ENCODE measurements around the gene RERE.

Gene RERE

DNA sequence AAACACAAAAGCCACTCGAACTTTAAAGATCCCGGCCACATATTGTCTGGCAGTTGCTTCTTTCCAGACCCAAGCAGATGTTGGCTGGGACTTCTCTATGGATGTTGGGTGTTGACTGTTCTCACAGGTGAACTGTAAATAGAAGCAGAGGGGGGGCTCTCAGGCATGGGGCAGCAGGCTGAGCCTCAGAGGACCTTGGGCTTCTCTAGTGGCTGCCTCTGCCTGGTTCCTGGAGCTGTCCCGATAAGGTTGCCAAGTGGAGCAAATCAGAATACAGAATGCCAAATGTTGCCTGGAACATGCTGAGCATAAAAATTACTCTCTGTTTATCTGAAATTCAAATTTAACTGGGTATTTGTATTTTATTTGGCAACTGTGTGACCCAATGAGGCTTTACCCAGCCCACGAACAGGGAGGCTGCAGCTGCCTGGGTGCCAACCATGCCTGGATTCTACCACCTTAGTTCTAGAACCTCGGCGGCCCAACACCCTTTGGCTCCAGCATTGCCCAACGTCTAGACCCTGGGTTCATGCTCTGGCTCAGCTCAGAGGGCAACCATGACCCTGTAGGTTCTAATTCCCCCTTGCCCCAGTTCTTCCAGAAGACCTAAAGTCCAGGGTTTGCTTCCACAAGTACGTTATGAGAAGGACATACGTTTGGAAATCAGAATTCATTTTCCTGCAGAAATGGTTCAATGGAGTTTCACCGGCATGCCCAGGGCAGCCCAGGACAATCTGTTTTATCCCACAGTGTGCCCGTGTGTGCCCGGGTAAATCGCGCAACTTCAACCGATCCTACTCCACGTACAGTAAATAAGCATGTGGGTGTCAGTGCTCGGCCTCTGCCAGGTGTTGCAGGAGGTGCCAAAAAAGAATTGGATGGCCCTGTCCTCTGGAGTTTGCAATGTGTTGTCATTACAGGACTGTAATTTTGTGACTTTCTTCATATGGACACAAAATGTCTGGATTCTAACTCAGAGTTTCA lies 504.9 kb downstream of the RERE start:
- DNase-seq, result no peak

DNA sequence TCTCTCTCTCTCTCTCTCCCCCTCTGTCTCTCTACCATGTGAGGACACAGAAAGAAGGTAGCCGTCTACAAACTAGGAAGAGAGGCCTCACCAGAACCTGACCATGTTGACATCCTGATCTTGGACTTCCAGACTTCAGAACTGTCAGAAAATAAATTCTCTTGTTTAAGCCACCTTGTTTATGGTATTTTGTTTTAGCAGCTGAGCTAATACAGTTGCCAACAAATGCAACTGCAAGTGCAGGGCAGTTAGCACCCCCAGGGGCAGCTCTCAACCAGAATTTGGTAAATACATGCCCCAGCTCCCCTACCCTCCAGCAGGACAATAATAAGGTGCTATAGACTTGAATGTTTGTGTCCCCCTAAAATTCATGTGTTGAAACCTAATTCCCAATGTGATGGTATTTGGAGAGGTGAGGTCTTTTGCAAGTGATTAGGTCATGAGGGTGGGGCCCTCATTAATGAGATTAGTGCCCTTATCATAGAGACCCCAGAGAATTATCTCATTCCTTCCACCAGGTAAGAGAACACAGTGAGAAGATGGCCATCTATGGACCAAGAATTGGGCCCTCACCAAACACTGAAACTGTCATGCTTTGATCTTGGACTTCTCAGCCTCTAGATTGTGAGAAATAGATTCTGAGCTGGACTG lies 506.2 kb downstream of the RERE start:
- DNase-seq, result no peak

- DNase-seq, result no peak
Observed at GRCh38 chr1:8307628-8308027, 509.8 kb downstream of the RERE start.

GRCh38 chr1:8303876-8304275 lies 513.6 kb downstream of the RERE start:
- DNase-seq, result no peak

DNA sequence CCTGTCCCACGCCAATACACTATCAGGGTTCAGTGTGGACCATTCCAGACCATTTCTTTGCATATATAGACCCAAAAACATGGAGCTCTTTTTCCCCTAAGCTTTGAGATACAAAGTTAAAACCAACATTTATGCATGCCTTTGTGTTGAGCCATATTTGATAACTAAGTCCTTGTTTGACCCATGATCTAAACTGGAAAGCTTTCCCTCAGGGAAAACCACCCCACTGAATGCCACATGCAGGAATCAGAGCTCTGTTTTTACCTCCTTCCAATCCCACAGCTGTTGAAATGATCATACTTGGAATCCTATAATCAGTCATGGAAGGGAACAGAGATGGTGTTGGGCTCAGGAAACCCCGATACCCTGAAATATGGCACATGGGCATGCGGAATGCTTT lies 514.3 kb downstream of the RERE start:
- DNase-seq, result no peak
